Naive thymus-derived CD8-positive, alpha-beta T cell (primary cell): ENCODE data around the gene ZNRF1. TPM values are rescaled to one million over a fixed set of nuclear protein-coding genes. Genes with fewer than 3 reads are reported as not detected.
"Not testable (repeated sequence)": the region's sequence is repeated elsewhere in the genome, so short reads cannot be mapped to it uniquely, and the experiment has no call there.

Source experiments
- ATAC-seq, 2 donors: fragments of 150-1000 bp; cut with Tn5 transposase in 1 of 2; sonication (Bioruptor Pico), chemical (Tn5 transposase) in 1 of 2; 1 replicate in 1 of 2; 2 replicates in 1 of 2; pipeline ENCODE4 v1.10.0; 2021; ENCODE audit warnings: mild to moderate bottlenecking in 2 of 2, moderate library complexity in 2 of 2
- POLR2A ChIA-PET: fragments of 350-600 bp; sonication (Branson Sonifier 250); formaldehyde crosslinking; loops from one replicate; lab custom pipeline; 2021; ENCODE audit warnings: antibody characterized with exemption; lab: Charles Lee
- DNase-seq, 10 donors: peaks; one replicate each; pipeline versions ENCODE4 v3.0.0 to v3.0.0-alpha.2; 2020 to 2022
- H3K27ac Mint-ChIP-seq, 10 donors: one replicate each; pipeline ENCODE4 v1.8.0; 2020 to 2022; ENCODE audit warnings: mild to moderate bottlenecking in 10 of 10, mixed read lengths in 10 of 10, moderate library complexity in 4 of 10, inconsistent platforms in 1 of 10
- H3K27me3 Mint-ChIP-seq, 5 donors: one replicate each; pipeline ENCODE4 v1.8.0; 2021 to 2022; ENCODE audit warnings: mixed read lengths in 5 of 5
- H3K36me3 Mint-ChIP-seq, 3 donors: one replicate each; pipeline ENCODE4 v1.8.0; 2020 to 2022; ENCODE audit warnings: mixed read lengths in 3 of 3, mild to moderate bottlenecking in 2 of 3, inconsistent platforms in 1 of 3
- H3K4me1 Mint-ChIP-seq, 4 donors: one replicate each; pipeline ENCODE4 v1.8.0; 2021 to 2022; ENCODE audit warnings: mixed read lengths in 4 of 4
- H3K4me3 Mint-ChIP-seq, 10 donors: one replicate each; pipeline ENCODE4 v1.8.0; 2020 to 2022; ENCODE audit warnings: mild to moderate bottlenecking in 10 of 10, mixed read lengths in 10 of 10, moderate library complexity in 6 of 10, inconsistent platforms in 1 of 10
- H3K9me3 Mint-ChIP-seq, 9 donors: one replicate each; pipeline ENCODE4 v1.8.0; 2020 to 2022; ENCODE audit warnings: mixed read lengths in 9 of 9, mild to moderate bottlenecking in 3 of 9, inconsistent platforms in 1 of 9, moderate library complexity in 1 of 9
- polyA plus RNA-seq, 3 donors: library from polyadenylated mRNA; unstranded; fragments of 300-500 nt; fragmentation: Illumina TruSeq; gene quantifications; one replicate each; pipeline ENCODE4 v1.2.3, GENCODE V29; 2021
- total RNA-seq, 8 experiments: library from RNA in 2 of 8; stranded (reverse) in 2 of 8; gene quantifications; one replicate each; pipeline ENCODE4 v1.2.3 and lab custom pipeline; 2021 to 2026

The ZNRF1 gene
- total and polyA plus RNA-seq, 5 experiments from 2014 or later = 0.73 to 1.5 (median 1.3) TPM

DNA sequence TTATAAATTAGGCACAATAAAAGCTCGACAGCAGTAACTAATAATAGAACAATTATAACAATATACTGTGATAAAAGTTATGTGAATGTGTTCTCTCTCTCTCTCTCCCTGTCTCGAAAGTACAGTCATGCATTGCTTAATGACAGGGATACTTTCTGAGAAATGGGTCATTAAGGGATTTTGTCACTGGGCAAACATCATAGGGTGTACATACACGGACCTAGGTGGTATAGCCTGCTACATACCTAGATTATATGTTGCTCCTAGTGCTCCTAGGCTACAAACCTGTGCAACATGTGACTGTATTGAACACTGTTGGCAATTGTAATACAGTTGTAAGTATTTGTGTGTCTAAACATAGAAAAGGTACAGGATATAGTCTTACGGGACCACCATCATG is 6.9 kb downstream of the ZNRF1 start:
- ATAC-seq (no peak), DNase-seq (no peak)
- H3K9me3 Mint-ChIP-seq = no peaks in the 10 kb centered on the region
- POLR2A ChIA-PET = interaction anchor here (1.1 kb wide), 1 partner anchor 99 kb away, joined by 3 read pairs; no protein-coding TSS in a partner anchor
- no peak overlapping the region for H3K27ac Mint-ChIP-seq
- peaks cover 0 to 6% (median 1%) of the 10 kb centered on the region in 4 donors for H3K4me1 Mint-ChIP-seq
- H3K4me3 Mint-ChIP-seq = no peak overlapping the region
- no peaks in the 10 kb centered on the region for H3K36me3 Mint-ChIP-seq
- peaks cover 0 to 13% (median under 1%) of the 10 kb centered on the region in 5 donors for H3K27me3 Mint-ChIP-seq

DNA sequence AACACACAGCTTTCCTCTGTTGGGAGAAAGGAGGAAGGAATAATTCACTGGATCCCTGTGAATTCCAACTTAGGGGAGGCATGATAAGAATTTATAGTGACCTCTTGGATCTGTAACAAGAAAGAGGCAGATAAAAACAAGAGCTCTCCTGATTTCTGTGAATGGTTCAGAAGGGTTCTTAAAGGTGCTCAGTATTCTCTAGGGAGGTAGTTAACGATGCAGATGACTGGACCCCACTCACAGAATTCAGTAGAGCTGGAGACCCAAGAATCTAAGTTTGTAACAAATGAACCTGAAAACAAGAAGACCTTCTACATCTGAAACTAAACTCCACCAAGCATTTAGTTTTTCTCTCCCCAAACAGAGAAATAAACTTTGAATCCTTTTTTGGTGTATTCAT is 8.6 kb downstream of the ZNRF1 start:
- H3K4me3 Mint-ChIP-seq = no peak overlapping the region
- H3K36me3 Mint-ChIP-seq = no peaks in the 10 kb centered on the region
- peak overlapping the region in 1 of 10 donors; percentile 44 for H3K27ac Mint-ChIP-seq
- POLR2A ChIA-PET = no interaction called here
- H3K4me1 Mint-ChIP-seq = peaks cover 0 to 9% (median 2%) of the 10 kb centered on the region in 4 donors
- no peak for DNase-seq
- no peaks in the 10 kb centered on the region for H3K27me3 Mint-ChIP-seq
- H3K9me3 Mint-ChIP-seq = no peaks in the 10 kb centered on the region
- ATAC-seq = no peak

DNA sequence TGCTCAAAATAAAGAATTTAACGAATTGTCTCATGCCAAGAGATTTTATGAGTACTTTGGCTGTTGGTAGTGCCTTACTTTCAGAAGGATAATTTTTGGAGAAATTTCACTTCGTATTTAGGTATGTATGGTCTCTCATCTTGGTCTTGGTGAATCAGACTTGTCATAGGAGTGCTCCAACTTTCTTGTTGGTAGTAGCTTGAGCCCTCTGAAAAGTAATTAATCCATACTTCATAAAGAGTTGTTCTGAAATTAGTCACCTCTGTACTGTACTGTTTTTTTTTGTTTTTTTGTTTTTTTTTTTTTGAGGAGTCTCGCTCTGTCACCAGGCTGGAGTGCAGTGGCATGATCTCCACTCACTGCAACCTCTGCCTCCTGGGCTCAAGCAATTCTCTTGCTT is 11.6 kb downstream of the ZNRF1 start:
- Mint-ChIP-seq H3K27ac (no peak overlapping the region), H3K27me3 (no peaks in the 10 kb centered on the region), H3K9me3 (no peaks in the 10 kb centered on the region), H3K4me3 (no peak overlapping the region), H3K36me3 (no peaks in the 10 kb centered on the region), H3K4me1 (peaks cover 0 to 18% (median 7%) of the 10 kb centered on the region in 4 donors)
- DNase-seq (no peak), ATAC-seq (no peak)
- POLR2A ChIA-PET = interaction anchor here (0.7 kb wide), 1 partner anchor 47 kb away, joined by 4 read pairs; no protein-coding TSS in a partner anchor

DNA sequence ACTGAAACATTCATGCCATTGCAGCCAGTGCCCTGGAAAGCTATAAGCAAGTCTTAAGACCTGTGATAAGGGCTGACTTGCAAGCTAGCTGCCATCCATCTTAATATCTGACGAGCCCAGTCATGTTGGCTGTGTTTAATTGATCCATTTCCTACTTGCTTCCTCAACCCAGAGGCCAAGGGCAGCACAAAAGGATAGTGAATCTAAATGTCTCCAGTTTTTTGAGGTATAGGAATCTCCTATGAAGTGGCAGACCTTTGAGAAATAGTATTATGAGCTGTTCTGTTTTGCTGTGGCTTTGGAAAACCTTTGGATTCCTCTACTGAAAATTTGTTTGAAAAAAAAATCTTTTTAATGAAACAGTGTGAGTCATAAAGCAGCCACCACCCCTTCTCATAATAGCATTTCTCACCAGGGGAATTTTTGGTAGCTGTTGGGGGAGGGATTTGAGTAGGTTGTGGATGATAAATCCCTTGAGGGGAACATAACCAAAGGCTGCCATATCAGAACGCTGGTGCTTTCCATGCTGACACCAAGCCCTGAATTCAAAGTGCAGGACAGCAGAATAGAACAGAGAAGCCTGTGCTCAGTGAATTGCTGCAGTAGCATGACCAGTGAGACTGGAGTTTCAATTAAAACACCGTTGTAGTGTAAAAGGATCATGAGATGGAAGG is 12.9 kb downstream of the ZNRF1 start:
- Mint-ChIP-seq H3K9me3 (no peaks in the 10 kb centered on the region), H3K27me3 (no peaks in the 10 kb centered on the region), H3K36me3 (no peaks in the 10 kb centered on the region), H3K4me3 (no peak overlapping the region), H3K27ac (peak overlapping the region in 3 of 10 donors; percentile 43 to 62 (median 57)), H3K4me1 (peaks cover 0 to 18% (median 7%) of the 10 kb centered on the region in 4 donors)
- no peak for DNase-seq
- POLR2A ChIA-PET = no interaction called here
- ATAC-seq = no peak

DNA sequence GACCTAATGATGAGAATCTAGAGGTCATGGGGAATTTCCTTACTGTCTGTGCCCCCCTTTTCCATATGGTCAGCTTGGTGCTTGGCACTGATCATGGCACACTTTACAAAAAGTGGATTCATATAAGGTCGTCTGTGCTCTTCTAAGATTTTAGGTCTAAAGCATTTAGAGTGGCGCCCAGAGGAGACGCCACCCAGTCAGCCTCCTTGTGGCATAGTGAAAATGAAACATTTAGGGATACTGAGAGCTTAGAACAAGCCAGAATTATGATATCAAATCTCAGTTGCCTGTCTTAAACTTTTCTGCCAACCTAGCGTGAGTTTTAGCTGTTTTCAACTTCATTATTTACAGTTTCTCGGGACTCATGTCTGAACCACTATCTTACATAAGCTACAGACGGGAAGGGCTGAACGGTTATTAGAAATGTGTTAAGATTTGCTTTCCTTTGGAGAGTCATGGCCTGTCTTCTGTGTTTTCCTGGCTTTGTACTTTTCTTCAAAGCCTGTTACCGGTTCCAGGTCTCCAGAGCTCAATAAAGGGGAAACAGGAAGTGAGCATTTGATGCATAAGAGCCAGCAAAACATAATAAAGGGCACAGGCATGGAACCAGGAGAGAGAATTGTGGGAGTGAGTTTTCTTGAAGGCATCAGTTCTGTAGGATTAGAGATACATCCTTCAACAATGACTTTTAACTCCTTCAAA is 13.7 kb downstream of the ZNRF1 start:
- POLR2A ChIA-PET = no interaction called here
- peak overlapping the region in 1 of 10 donors; percentile 36 for H3K4me3 Mint-ChIP-seq

DNA sequence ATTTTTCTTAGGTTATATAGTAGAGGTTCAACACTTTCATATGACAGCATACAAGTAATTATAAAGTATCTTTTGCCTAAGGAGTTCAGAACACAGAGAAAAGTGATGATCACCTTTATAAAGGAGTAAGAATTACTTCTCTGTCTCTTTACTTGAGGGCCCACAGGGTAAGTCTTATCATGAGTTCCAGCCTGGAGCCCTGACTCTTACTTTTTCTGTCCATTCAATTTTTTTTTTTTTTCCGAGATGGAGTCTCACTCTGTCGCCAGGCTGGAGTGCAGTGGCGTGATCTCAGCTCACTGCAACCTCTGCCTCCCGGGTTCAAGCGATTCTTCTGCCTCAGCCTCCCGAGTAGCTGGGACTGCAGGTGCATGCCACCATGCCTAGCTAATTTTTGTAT is 14.3 kb downstream of the ZNRF1 start:
- POLR2A ChIA-PET = interaction anchor here (0.7 kb wide), 1 partner anchor 86 kb away, joined by 3 read pairs; no protein-coding TSS in a partner anchor
- not testable (repeated sequence) for DNase-seq, H3K9me3 Mint-ChIP-seq, H3K27me3 Mint-ChIP-seq, ATAC-seq, H3K4me3 Mint-ChIP-seq, H3K36me3 Mint-ChIP-seq
- peaks cover 0 to 18% (median 10%) of the 10 kb centered on the region in 4 donors for H3K4me1 Mint-ChIP-seq
- peak overlapping the region in 1 of 10 donors; percentile 6 for H3K27ac Mint-ChIP-seq

More for the DNA sequence above, 13.7 kb downstream of the ZNRF1 start:
- ATAC-seq (no peak), DNase-seq (no peak)
- Mint-ChIP-seq H3K36me3 (no peaks in the 10 kb centered on the region), H3K27ac (peak overlapping the region in 3 of 10 donors; percentile 6 to 62 (median 48)), H3K9me3 (no peaks in the 10 kb centered on the region), H3K27me3 (no peaks in the 10 kb centered on the region), H3K4me1 (peaks cover 0 to 18% (median 8%) of the 10 kb centered on the region in 4 donors)

DNA sequence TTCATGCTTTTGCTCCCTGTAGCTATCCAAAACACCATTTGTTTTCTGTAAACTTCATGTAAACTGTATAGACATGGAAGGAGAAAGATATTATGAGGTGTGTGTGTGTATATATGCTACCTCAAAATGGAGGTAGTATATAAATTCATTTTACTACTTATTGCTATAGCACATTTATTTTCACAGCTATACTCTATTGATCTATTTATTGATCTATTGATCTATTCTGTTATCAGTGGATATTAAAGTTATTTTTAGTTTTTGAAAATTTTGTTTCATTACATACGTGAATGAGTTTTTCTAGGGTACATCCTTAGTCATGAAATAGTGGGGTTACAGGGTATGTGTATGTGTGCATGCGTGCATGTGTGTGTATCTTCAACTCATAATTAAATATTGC is 15.5 kb downstream of the ZNRF1 start:
- POLR2A ChIA-PET = no interaction called here
- Mint-ChIP-seq H3K27me3 (no peaks in the 10 kb centered on the region), H3K4me1 (peaks cover 0 to 18% (median 10%) of the 10 kb centered on the region in 4 donors), H3K4me3 (no peak overlapping the region), H3K27ac (no peak overlapping the region), H3K9me3 (no peaks in the 10 kb centered on the region), H3K36me3 (no peaks in the 10 kb centered on the region)
- DNase-seq = no peak
- no peak for ATAC-seq

DNA sequence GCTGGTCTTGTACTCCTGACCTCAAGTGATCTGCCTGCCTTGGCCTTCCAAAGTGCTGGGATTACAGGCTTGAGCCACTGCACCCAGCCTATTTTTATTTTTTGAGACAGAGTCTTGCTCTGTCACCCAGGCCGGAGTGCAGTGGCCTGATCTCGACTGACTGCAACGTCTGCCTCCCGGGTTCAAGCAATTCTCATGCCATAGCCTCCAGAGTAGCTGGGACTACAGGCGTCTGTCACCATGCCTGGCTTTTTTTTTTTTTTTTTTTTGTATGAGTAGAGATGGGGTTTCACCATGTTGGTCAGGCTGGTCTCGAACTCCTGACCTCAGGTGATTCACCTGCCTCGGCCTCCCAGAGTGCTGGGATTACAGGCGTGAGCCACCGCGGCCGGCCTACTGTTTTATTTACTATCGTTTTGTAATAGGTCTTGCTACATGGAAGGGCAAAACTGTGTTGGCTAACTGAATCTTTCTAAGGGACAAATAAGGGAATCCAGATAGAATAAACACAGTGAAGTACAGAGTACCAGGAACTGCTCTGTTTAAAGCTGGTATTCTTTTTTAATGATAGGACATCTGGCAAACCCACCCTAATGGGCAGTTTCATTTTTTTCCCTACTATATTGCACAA is 17.7 kb downstream of the ZNRF1 start:
- H3K27ac Mint-ChIP-seq, H3K9me3 Mint-ChIP-seq, DNase-seq, POLR2A ChIA-PET, H3K27me3 Mint-ChIP-seq, H3K36me3 Mint-ChIP-seq, ATAC-seq, H3K4me3 Mint-ChIP-seq: not testable (repeated sequence)
- H3K4me1 Mint-ChIP-seq = peaks cover 0 to 17% (median 10%) of the 10 kb centered on the region in 4 donors

DNA sequence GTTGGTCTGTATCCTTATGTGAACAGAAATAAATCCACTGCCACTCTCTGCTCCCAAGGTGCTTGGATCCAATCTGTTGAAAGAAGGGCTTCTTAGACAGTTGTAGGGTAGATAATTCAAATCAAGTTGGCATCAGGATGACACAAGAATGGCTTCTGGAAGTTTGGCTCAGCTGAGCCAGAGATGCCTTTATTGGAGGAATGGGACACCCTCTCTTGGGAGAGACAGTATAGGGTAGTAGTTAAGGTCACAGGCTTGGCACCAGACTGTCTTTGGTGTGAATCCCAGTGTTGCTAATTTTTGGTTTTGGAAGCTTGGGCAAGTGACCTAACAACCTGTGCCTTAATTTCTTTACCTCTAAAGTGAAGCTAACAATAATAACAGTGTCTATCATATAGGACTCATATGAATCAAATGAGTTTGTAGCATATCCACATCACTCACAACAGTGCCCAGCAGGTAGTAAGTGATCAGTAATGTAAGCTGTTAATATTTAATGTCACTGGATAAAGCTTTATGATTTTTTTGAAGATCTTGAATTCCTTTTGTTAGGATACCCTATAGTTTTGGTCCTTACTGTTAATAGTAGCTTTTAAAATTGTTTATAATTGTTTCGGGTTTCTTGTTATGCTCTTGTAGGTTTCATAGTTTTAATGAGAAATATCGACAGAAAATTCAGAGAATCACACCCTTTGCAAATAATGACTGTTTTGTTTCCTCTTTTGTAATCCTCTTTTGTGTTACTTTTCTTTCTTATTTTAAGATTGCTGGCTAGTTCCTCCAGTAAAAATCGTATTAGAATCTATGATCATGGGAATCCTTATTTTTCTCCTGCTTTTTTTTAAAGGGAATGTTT is 19.1 kb downstream of the ZNRF1 start:
- H3K27me3 Mint-ChIP-seq = peaks cover 0 to 1% (median 0%) of the 10 kb centered on the region in 5 donors
- ATAC-seq (no peak), DNase-seq (no peak)
- POLR2A ChIA-PET = no interaction called here
- peaks cover 2 to 7% (median 3%) of the 10 kb centered on the region in 4 donors for H3K4me1 Mint-ChIP-seq
- H3K4me3 Mint-ChIP-seq = no peak overlapping the region
- peak overlapping the region in 3 of 10 donors; percentile 13 to 52 (median 22) for H3K27ac Mint-ChIP-seq
- H3K36me3 Mint-ChIP-seq = peaks cover 0 to 15% (median 14%) of the 10 kb centered on the region in 3 donors
- peaks cover 5 to 16% (median 13%) of the 10 kb centered on the region in 9 donors for H3K9me3 Mint-ChIP-seq

DNA sequence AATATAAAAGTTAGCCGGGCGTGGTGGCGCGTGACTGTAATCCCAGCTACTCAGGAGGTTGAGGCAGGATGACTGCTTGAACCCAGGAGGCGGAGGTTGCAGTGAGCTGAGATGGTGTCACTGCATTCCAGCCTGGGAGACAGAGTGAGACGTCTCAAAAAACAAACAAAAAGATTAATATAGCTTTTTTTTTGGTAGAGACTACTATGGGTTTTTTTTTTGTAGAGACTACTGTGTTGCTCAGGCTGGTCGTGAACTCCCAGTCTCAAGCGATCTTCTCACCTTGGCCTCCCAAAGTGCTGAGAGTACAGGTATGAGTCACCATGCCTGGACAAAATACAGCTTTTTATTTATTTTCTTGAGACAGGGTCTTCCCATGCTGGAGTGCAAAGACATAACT is 20.2 kb downstream of the ZNRF1 start:
- no peak for DNase-seq
- Mint-ChIP-seq H3K4me1 (peaks cover under 1 to 6% (median 2%) of the 10 kb centered on the region in 4 donors), H3K27ac (no peak overlapping the region), H3K36me3 (peaks cover 0 to 15% (median 14%) of the 10 kb centered on the region in 3 donors), H3K4me3 (no peak overlapping the region), H3K9me3 (peaks cover 5 to 17% (median 13%) of the 10 kb centered on the region in 9 donors), H3K27me3 (peaks cover 0 to 1% (median 0%) of the 10 kb centered on the region in 5 donors)
- POLR2A ChIA-PET = interaction anchor here (0.7 kb wide), 1 partner anchor 44 kb away, joined by 3 read pairs; no protein-coding TSS in a partner anchor
- ATAC-seq = no peak

DNA sequence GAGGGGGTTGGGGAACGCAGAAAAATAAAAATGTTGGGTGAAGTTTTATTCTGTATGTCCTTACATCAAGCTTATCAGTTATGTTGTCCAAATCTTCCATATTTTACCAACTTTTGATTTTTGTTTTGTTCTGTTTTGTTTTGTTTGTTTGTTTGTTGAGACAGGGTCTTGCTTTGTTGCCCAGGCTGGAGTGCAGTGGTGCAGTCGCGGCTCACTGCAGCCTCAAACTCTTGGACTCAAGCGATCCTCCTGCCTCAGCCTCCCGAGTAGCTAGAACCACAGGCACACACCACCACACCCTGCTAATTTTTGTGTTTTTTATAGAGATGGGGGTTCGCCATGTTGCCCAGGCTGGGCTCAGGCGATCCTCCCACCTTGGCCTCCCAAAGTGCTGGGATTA is 20.8 kb downstream of the ZNRF1 start:
- DNase-seq (no peak), ATAC-seq (no peak)
- Mint-ChIP-seq H3K4me1 (peaks cover 6 to 12% (median 7%) of the 10 kb centered on the region in 4 donors), H3K36me3 (peaks cover 0 to 15% (median 14%) of the 10 kb centered on the region in 3 donors), H3K9me3 (peaks cover 5 to 17% (median 13%) of the 10 kb centered on the region in 9 donors), H3K4me3 (no peak overlapping the region), H3K27ac (no peak overlapping the region), H3K27me3 (peaks cover 0 to 1% (median 0%) of the 10 kb centered on the region in 5 donors)
- POLR2A ChIA-PET = interaction anchor here (0.7 kb wide), 1 partner anchor 44 kb away, joined by 3 read pairs; no protein-coding TSS in a partner anchor

DNA sequence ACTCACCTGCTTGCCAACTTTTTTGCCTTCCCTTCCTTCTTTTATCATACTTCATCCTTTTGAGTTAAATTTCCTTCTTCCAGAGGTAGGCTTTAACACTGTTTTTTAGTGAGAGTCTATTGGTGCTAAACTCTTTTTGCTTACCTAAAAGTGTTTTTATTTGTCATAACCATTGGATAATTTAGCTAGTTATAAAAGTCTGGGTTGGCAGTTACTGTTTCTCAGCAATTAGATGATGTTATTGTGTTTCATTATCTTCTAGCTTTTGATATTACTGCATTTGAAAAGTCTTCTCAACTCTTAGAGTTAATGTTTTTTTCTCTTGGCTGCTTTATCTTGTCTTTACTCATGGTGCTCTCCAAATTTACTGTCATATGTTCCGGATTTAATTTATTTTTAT is 22.6 kb downstream of the ZNRF1 start:
- POLR2A ChIA-PET = no interaction called here
- Mint-ChIP-seq H3K9me3 (peaks cover 5 to 17% (median 13%) of the 10 kb centered on the region in 9 donors), H3K27me3 (peaks cover 0 to 1% (median 0%) of the 10 kb centered on the region in 5 donors), H3K4me1 (peaks cover 6 to 20% (median 13%) of the 10 kb centered on the region in 4 donors), H3K36me3 (peaks cover 0 to 15% (median 14%) of the 10 kb centered on the region in 3 donors), H3K27ac (no peak overlapping the region), H3K4me3 (no peak overlapping the region)
- ATAC-seq = no peak
- DNase-seq = no peak
